ENCODE results near the gene CHAT.

CHAT gene

GRCh38 chr10:49686651-49687050 lies 72.8 kb downstream of the CHAT start:
- no peak for DNase-seq (ENCODE audit: low read depth in 3 of 3)

GRCh38 chr10:49688261-49688846 lies 74.5 kb downstream of the CHAT start:
- no peak for DNase-seq (ENCODE audit: low read depth in 3 of 3)

- no peak for DNase-seq (ENCODE audit: low read depth in 3 of 3)
Observed at GRCh38 chr10:49688920-49689319, 75.1 kb downstream of the CHAT start.

GRCh38 chr10:49689882-49690510 lies 76.2 kb downstream of the CHAT start:
- no peak for DNase-seq (ENCODE audit: low read depth in 3 of 3)

- no peak for DNase-seq (ENCODE audit: low read depth in 3 of 3)
Observed at GRCh38 chr10:49690698-49691356, 77.0 kb downstream of the CHAT start.

- DNase-seq (ENCODE audit: low read depth in 3 of 3), result no peak
Observed at GRCh38 chr10:49691588-49691987, 77.8 kb downstream of the CHAT start.

GRCh38 chr10:49694466-49694865 lies 80.6 kb downstream of the CHAT start:
- no peak for DNase-seq (ENCODE audit: low read depth in 3 of 3)

GRCh38 chr10:49696311-49696710 lies 82.5 kb downstream of the CHAT start:
- no peak for DNase-seq (ENCODE audit: low read depth in 3 of 3)

GRCh38 chr10:49698679-49699078 lies 84.8 kb downstream of the CHAT start:
- DNase-seq (ENCODE audit: low read depth in 3 of 3), result no peak

- DNase-seq (ENCODE audit: low read depth in 3 of 3), result no peak
Observed at GRCh38 chr10:49700211-49700610, 86.4 kb downstream of the CHAT start.

- no peak for DNase-seq (ENCODE audit: low read depth in 3 of 3)
Observed at GRCh38 chr10:49700997-49701396, 87.2 kb downstream of the CHAT start.

- no peak for DNase-seq (ENCODE audit: low read depth in 3 of 3)
Observed at GRCh38 chr10:49707585-49707984, 93.7 kb downstream of the CHAT start.

- DNase-seq (ENCODE audit: low read depth in 3 of 3), result no peak
Observed at GRCh38 chr10:49709934-49710333, 96.1 kb downstream of the CHAT start.

GRCh38 chr10:49710966-49711365 lies 97.1 kb downstream of the CHAT start:
- DNase-seq (ENCODE audit: low read depth in 3 of 3), result no peak

- DNase-seq (ENCODE audit: low read depth in 3 of 3), result no peak
Observed at GRCh38 chr10:49711481-49711880, 97.6 kb downstream of the CHAT start.

- no peak for DNase-seq (ENCODE audit: low read depth in 3 of 3)
Observed at GRCh38 chr10:49713266-49713665, 99.4 kb downstream of the CHAT start.
